AG08396 (cell line): Measurements from ENCODE around the gene GID8.
"Not testable (repeated sequence)": the region's sequence is repeated elsewhere in the genome, so short reads cannot be mapped to it uniquely, and the experiment has no call there.

Experiments used
- DNase-seq: peaks from one replicate; pipeline ENCODE4 v3.0.0; 2012; ENCODE audit warnings: low spot score, mixed read lengths

Gene GID8

DNA sequence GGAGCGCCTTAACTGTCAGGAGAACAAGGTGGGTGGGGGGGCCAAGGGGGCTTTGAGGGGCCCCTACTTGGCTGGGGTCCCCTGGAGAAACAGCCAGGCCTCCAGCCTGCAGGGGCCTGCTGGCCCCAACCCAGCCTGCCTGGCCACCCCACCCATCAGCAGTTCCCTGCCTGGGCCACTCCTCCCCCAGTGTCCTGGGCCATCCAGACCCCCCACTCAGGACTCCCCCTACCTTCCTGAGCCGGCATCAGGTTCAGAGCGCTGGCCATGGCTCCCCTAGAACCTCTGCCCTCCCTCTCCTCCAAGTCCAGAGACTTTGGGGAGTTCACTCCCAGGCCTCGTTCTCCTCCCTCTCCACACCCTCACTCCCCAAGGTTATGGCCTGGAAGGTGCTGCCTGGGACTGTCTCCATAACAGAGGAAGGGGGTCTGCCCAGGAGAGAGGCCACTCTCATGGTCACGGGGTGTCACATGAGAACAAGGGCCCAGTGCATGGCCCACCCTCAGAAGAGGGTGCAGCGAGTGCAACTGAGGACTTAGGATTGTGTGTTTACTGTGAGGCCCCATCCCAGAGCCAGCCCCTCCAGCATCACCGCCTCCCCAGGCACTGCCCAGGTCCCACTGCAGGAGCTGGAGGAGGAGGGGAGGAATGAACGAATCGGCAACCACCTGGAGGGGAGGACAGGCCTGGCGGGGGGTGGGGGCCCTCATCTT lies 20.6 kb downstream of the GID8 start:
- no peak for DNase-seq

DNA sequence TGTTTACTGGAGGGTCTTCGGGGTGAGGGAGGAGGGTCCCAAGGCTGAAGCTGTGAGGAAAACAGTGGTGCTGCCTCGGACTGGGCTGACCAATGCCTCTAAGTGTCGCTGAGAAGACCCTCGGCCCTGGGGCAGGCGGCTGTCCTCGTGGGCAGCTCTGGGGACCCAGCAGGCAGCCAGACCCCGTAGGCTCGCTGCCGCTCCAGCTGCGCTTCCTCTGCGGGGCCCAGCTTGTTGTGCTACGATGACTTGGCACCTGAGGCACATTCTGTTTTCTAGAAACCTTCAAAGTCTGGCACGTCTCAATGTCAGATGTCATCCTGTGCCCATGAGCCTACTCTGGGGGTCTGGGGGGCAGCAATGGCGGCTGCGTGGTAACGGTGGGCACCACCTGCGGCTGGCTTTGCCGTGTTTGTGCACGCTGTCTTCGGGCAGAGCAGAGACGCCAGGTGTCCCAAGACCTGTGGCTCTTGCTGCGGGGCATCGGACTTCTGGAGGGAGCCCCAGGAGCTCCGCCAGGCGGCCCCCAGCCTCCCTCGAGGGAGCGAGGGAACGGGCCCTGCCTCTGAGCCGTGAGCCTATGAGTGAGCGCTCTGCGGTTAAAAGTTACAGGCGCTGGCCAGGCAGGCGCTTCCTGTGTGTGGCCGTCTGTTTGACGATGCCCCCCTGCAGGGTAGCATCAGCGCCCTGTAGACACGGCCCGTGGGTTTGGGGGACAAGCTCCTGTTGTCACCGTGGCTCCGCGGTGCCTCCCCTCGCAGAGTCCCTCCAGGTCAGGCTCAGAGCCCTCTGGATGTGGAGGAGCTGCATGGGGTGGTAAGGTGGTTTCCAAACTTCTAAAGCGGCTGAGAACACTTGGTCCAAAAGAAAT lies 21.4 kb downstream of the GID8 start:
- DNase-seq, result no peak

DNA sequence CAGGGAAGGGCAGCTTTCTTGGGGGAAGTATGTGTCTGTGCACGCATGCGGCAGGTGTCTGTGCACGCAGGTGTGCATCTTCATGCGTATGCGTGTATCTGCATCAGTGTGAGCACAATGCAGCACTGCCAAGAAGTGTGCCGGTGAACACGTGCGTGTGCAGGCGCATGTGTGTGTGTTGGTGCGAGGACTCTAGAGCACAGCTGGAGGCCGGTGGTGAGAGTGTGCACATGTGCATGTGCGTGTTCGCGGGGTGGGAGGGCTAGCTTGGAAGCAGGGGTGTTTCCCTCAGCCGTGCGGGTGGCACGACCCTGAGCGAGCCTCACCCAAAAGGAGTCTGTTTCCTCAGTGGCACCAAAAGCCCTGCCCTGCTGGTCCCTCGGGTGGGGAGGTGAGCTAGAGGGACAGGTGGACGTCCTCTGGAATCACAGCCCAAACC lies 22.1 kb downstream of the GID8 start:
- DNase-seq, result no peak

DNA sequence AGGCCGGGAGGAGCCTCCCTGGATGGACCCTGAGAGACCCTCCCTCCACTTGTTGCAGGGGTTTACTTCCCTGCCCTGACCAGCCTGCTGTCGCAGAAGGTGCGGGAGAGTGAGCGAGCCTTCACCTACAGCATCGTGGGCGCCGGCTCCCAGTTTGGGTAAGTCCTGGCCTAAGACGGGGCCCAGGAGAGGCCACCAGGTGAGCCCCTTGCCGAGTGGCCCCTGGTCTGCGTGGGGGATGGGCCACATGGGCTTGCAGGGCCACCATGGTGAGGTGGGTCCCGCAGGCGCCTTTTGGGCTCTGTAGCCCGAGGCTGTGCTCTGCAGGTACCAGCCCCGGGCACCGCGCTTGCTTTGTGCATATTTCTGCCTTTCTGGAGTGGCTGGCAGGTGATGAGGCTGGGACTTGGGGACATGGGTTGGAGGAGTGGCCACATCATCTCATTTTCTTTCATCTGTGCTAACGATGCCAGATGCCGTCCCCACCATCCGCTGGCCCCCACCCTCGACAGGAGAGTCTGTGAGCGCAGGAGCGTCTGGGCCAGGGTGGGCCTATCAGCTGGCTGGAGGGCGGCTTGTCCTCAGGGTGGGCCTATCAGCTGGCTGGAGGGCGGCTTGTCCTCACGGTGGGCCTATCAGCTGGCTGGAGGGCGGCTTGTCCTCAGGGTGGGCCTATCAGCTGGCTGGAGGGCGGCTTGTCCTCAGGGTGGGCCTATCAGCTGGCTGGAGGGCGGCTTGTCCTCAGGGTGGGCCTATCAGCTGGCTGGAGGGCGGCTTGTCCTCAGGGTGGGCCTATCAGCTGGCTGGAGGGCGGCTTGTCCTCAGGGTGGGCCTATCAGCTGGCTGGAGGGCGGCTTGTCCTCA lies 22.7 kb downstream of the GID8 start:
- not testable (repeated sequence) for DNase-seq

DNA sequence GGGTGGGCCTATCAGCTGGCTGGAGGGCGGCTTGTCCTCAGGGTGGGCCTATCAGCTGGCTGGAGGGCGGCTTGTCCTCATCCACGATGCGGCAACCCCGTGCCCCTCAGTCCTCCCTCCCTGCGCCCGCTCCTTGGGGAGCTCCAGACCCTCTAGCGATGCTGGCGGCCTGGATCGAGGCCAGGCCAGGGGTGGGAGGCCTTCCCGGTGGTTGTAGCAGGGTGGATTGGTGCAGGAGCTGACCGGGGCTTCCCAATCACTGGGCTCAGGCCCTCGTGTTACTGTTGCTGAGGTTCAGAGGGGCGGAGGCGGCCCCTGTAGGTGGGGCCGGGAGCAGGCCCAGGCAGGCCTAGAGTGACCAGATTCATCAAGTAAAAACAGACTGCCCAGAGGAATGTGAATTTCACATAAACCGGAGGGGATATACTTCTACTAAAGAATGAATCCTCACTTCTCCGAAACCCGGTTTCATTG lies 23.4 kb downstream of the GID8 start:
- DNase-seq, result no peak

DNA sequence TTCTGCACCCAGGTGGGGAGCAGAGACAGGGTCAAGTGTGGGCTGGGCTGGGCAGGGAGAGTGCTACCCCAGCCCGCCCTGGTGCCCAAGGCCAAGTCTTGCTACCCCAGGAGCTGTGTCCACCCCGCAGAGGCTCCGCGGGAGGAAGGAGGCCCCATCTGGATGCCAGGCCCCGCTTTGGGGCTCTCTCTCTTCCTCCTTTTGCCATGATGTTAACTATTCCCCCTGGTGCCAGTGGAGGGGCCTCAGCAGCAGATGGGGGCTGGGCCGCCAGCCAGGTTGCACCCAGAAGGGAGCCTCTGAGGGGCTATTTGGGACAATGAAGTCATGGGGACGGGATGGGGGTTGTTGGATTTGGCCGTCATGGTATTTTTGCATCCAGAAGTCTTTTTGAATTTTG lies 23.9 kb downstream of the GID8 start:
- no peak for DNase-seq

DNA sequence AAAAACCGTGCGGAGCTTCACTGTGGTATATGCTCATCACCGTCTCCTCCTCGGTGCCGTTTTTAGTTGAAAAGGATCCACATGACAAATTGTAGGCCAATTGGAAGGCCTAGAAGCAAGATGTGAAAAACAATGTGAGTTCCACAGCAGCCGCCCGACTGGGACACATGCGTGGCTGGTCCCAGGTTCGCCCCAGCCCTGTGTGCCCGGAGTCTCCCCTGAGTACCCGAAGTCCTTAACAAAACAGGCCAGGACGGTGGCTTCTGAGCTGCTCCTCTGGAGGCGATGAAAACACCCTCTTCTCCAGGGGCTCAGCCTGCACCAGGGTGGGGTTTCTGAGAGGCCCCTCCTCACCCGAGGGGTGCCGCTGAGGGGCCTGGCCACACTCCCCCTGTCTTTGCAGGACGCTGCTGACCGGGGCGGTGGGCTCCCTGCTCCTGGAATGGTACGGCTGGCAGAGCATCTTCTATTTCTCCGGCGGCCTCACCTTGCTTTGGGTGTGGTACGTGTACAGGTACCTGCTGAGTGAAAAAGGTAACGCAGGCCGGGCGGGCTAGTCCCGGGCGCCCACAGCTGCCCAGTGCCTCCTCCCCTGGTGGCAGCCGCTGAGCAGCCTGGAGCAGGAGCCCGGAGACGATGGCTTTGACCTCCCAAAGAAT lies 24.4 kb downstream of the GID8 start:
- DNase-seq, result no peak

DNA sequence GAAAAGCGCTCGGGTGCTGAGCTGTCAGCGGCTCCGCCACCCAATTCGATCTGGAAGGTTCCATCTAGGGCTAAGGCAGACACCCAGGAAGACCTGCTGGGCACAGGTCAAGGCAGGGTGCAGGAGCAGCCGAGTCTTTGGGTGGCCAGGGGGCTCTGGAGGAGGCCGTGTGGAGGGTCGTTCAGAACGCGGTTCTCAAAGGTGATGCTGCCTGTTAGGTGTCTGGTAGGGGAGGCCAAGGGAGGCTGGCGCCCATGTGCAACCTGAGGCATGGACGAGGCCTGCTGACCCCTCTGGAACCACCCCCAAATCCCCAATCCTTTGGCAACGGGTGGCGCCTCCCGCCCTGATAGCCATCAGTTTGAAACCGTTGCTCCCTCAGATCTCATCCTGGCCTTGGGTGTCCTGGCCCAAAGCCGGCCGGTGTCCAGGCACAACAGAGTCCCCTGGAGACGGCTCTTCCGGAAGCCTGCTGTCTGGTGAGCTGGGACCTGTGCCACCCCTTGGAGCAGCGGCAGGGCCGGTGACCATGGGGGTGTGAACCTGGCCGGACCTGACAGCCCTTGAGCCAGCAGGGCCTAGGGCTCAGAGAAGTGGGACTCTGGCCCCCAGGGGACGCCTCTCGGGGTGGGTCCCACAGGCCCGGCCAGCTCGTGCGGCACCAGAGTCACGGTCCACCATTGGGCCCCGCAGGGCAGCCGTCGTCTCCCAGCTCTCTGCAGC lies 25.1 kb downstream of the GID8 start:
- DNase-seq, result no peak

DNA sequence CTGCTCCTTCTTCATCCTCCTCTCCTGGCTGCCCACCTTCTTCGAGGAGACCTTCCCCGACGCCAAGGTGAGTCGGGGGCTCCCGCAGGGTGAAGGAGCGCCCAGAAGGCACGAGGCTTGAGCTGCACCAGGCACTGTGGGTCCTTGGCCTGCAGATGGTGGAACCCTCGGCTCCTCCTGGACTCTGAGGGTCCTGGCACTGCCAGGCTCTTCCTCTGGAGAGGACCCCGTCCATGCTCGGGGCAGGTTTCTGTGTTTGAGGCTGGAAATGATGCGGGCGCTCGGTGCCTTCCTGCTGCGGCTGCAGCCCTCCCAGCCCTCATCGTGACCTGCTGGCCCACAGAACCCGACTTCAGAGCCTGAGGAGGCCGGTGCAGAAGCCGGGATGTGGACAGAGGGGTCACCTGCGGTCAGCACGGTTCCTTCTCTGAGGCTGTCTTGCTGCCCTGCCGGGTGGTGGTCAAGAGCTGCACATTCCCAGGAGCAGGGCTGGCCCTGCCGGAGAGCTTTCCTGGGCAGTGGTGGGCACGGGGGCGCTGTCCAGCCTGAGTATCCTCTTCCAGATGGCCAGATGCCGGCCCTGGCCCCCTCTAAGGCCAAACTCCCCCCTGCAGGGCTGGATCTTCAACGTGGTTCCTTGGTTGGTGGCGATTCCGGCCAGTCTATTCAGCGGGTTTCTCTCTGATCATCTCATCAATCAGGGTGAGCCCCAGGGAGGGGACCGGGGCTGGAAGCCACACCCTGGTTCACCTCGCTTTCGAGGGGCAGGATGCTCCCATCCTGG lies 25.9 kb downstream of the GID8 start:
- no peak for DNase-seq

DNA sequence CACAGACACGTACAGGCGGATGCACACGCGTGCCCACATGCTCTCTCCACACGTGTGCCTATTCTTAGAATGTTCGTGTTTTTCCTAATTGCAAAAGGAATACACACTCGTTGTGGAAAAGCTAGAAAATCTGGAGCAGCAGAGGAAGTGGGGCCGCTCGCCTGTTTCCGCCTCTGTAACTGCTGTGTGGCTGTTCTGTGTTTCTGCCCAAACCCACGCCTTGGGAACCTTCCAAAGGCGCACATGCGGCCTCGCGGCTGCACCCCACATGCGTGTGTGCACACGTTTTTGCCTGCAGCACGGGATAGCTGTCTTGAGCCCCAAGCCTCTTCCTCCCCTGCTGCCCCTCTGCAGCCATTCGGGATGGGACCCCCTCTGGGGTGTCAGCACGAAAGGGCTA lies 26.8 kb downstream of the GID8 start:
- no peak for DNase-seq

DNA sequence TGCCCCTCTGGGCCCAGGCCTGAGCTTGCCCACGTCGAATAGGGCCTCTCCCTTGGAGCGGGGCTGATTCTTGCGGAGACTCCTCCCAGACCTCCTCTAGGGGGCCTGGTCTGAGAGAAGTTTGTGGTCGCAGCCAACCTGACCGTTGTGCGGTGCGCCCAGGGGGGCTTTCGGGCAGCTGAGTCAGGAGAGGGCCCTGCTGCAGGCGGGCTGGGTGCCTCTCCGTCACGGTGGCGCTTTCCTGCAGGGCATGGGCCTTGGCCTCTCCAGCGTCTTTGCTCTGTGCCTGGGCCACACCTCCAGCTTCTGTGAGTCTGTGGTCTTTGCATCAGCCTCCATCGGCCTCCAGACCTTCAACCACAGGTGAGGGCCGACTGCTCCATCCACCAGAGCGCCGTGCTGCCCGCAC lies 27.4 kb downstream of the GID8 start:
- no peak for DNase-seq

DNA sequence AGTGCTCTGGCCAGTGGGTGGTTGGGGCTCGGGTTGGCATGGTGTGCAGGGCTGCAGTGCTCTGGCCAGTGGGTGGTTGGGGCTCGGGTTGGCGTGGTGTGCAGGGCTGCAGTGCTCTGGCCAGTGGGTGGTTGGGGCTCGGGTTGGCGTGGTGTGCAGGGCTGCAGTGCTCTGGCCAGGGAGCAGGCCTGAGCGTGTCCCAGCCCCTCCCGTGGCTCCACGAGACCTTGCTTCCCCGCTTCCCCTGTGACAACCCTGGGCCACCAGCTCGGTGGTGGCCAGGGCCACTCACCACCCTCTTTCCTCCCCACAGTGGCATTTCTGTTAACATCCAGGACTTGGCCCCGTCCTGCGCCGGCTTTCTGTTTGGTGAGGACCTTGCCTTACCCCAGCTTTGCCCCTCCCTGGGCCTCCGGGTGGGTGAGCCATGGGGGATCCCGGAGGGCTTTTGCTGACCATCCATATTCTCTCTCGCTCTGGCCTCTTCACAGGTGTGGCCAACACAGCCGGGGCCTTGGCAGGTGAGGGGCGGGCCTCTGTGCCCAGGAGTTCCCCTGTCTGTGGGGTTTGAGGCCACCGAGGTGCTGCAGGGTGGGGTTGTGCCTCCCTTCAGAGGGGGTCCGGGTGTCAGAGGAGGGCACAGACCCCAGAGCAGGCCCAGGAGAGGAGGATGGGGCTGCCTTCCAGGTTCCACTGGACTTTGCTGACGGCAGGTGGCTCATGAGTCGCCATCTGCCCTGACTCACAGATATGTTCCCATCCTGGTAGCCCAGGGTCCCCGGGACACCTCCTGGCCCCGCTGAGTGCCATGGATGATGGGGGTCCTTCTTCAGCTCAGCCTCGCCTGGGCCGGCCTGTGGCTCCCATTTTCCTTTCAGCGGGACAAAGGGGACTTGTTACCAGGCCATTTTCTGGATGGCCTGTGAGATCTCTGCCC lies 28.5 kb downstream of the GID8 start:
- DNase-seq, result no peak

DNA sequence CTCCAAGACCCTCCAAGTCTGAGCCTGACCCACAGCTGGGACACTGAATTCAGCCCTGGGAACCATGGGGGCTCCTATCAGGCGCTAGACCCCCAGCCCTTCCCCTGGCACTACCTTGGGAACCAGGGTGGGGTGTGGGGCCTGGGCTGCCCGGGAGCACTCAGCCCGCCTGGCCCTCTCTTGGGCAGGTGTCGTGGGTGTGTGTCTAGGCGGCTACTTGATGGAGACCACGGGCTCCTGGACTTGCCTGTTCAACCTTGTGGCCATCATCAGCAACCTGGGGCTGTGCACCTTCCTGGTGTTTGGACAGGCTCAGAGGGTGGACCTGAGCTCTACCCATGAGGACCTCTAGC lies 29.2 kb downstream of the GID8 start:
- DNase-seq, result no peak

DNA sequence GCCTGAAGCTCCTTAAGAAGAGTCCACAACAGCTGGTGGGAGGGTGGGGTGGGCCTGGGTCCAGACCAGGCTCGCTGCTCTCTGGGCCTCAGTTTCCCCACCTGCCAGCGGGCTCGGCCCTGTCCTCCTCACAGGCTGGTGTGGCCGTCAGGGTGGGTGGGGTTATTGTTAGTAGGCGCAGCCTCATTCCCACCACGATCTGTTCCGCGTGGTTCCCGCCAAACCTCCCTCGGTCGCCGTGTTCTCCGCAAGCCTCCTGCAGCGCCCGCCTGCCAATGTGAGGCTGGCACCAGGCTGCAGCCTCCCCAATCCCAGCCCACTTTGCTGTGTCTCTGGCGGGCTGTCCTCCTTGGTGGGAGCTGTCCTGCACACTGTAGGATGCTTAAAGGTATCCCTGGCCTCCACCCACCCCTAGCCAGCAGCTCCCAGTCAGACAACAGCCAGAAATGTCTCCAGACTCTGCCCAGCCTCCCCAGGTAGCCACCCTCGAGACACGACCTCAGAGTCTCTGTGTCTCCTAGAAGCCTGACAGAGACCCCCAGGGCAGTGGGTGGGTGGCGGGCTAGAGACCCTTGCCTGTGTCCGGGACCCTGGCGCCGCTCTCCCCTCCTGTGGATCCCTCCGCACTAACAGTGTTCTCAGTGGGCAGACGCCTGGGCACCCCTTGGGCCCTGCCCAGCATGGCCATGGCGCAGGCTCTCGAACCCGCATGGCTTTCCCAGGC lies 29.8 kb downstream of the GID8 start:
- DNase-seq, result no peak

DNA sequence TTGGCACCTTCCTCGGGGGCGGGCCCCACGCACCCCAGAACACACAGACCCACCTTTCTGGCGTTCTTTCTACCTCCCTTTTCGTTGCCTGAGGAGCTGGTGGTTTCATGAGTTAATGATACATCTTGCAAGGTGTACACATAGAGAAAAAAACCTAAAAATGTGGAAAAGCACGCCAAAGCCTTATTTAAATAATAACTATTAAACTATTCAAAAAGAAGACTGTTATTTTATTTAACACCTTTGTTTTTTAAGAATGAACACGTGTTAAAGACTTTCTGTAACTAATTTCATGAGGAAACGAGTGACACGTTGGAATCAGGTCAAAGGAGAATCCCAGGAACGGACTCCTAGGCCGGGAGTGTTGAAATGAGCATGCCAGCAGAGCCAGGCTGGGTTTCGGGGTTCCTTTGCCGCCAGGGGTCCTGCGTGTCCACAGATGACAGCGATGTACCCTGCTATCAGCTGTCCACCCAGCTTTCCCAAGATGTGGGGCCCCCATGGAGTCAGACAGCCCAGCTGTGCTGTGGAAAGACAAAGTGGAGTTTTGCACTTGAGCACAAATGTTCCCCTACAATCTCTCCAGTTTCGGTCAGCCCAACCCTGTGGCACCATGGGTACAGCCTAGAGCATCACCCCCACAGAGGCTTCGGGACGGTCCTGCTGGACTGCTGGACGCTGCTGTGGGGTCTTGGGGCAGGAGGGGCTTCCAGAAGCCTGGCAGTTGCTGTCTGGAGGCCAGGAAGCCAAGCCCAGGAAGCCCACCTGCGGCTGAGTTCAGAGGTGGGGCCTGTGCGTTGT lies 30.6 kb downstream of the GID8 start:
- DNase-seq, result no peak

DNA sequence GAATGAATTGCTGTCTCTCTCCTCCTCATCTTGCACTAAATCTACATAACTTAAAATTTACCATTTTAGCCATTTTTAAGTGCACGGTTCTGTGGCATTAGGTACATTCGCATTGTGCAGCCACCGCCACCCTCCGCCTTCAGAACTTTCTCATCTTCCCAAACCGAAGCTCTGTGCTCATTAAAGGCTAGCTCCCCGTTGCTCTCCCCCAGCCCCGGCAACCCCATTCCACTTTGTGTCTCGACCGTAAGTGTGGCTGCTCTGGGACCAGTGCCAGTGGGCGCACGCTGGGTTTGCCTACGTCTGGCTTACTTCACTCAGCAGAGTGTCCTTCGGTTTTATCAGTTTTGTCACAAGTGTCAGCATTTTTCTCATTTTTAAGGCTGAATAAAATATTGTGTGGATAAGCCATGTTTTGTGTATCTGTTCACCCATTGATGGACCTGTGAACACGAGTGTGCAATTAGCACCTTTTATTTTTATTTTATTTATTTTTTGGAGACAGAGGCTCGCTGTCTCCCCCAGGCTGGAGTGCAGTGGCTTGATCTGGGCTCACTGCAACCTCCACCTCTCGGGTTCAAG lies 31.3 kb downstream of the GID8 start:
- no peak for DNase-seq

DNA sequence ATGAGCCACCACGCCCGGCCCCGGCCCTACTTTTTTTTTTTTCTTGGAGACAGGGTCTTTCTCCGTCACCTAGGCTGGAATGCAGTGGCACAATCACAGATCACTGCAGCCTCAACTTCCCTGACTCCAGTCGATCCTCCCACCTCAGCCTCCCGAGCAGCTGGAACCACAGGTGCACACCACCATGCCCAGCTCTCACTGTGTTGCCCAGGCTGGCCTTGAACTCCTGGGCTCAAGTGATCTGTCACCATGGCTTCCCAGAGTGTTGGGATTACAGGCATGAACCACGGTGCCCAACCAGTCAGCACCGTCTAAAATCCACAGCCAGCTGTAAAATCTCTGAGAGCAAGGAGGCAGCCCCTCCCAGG lies 32.0 kb downstream of the GID8 start:
- DNase-seq, result no peak
